A549 treated with CpdA at 1 μM for 4 hours (cell line): Measurements from ENCODE around the gene ALOX5AP. TPM values are rescaled to one million over a fixed set of nuclear protein-coding genes. Genes with fewer than 3 reads are reported as not detected.

Experiments used
- total RNA-seq: library from RNA; stranded (reverse); fragments of 200-300 nt; extraction: Qiagen RNA extraction; gene quantifications from 5 replicates; pipeline ENCODE4 v1.2.3, GENCODE V29; 2022; ENCODE audit warnings: low read depth

ALOX5AP gene
- 2.3 to 3.3 TPM (median 2.6 TPM) in 5 replicates for total RNA-seq

DNA sequence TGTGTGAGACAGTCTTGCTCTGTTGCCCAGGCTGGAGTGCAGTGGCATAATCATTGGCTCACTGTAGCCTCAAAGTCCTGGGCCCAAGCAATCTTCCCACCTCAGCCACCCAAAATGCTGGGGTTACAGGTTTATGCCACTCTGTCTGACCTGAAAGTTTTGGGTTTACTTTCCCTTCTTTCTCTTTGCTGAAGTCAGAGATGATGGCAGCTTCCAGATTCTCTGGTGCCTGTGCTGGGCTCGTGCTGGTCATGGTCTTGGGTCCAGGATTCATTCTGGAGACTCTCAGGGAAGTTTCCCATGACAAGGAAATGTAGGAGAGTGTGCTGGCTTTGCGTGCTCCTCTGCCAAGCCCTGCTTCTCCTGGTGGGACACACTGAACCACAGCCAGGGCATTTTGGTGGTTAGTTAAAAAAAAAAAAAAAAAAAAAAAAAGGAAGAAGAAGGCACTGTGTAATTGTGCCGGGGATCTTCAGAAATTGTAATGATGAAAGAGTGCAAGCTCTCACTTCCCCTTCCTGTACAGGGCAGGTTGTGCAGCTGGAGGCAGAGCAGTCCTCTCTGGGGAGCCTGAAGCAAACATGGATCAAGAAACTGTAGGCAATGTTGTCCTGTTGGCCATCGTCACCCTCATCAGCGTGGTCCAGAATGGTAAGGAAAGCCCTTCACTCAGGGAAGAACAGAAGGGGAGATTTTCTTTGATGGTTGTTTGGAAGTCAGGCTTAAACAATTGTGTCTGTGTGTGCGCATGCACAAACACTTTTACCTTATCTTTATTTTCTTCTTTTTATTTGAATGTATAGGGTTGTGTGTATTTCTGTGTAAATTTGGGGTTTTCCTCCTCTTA lies at the start of gene ALOX5AP:
Gene ALOX5AP (plus strand): TSS at position 519 of the 847 bp plus-strand sequence. CDS start 63 bp downstream, at position 582.

Other genes with a start within 250 kb of the ALOX5AP start
- gene USPL1, start 117.6 kb upstream of the ALOX5AP start, total RNA-seq, result 10.6 to 12.3 TPM (median 10.6 TPM) in 5 replicates
- 0.07 to 0.08 TPM (median 0.07 TPM) in 3 of 5 replicates, not detected in the others for gene MEDAG, start 170.7 kb downstream of the ALOX5AP start, total RNA-seq
- not detected in 5 replicates for gene TEX26, start 197.1 kb downstream of the ALOX5AP start, total RNA-seq